H1 (cell line): ENCODE results near the gene RAB3GAP1. TPM values are rescaled to one million over a fixed set of nuclear protein-coding genes. Genes with fewer than 3 reads are reported as not detected.

Experiments
- CTCF ChIA-PET: fragments of 300-600 bp; sonication (Branson Sonifier 250); formaldehyde crosslinking; loops from one replicate; lab custom pipeline; 2021; ENCODE audit not compliant: partially characterized antibody; lab: Charles Lee
- POLR2A ChIA-PET: fragments of 300-600 bp; sonication (Branson Sonifier 250); formaldehyde crosslinking; loops from one replicate; lab custom pipeline; 2021; ENCODE audit warnings: inconsistent platforms; ENCODE audit not compliant: partially characterized antibody; lab: Charles Lee
- DNase-seq, 2 experiments: peaks; one replicate each; pipeline versions ENCODE4 v3.0.0 to v3.0.0-alpha.2; 2010 to 2022; ENCODE audit warnings: low spot score in 2 of 2, low read depth in 1 of 2, mixed read lengths in 1 of 2
- FAIRE-seq: peaks from 2 replicates; lab custom pipeline; 2011; peaks lifted over from hg19 to GRCh38; lab: Jason Lieb, UNC
- H2AFZ ChIP-seq: 2 replicates; pipeline ENCODE4 v1.8.1; 2012; ENCODE audit warnings: low read length, inconsistent platforms
- H2AK5ac ChIP-seq: 2 replicates; pipeline ENCODE4 v1.6.1; 2013; ENCODE audit warnings: low read depth, low read length
- H2BK120ac ChIP-seq: replicated peaks from 2 replicates; pipeline ENCODE3; 2013; ENCODE audit warnings: low read depth, low read length, inconsistent platforms
- H2BK12ac ChIP-seq: 2 replicates; pipeline ENCODE4 v1.6.1; 2013; ENCODE audit warnings: low read depth, low read length
- H2BK15ac ChIP-seq: 2 replicates; pipeline ENCODE4 v1.6.1; 2013; ENCODE audit warnings: low read length
- H2BK20ac ChIP-seq: 2 replicates; pipeline ENCODE4 v1.6.1; 2013; ENCODE audit warnings: low read length
- H2BK5ac ChIP-seq: 2 replicates; pipeline ENCODE4 v1.6.1; 2013; ENCODE audit warnings: low read depth, low read length
- H3K14ac ChIP-seq: 2 replicates; pipeline ENCODE4 v1.6.1; 2013; ENCODE audit warnings: inconsistent platforms; ENCODE audit not compliant: insufficient read length
- H3K18ac ChIP-seq: 2 replicates; pipeline ENCODE4 v1.6.1; 2013; ENCODE audit warnings: low read length; ENCODE audit errors: extremely low read depth
- H3K23ac ChIP-seq: 2 replicates; pipeline ENCODE4 v1.6.1; 2013; ENCODE audit warnings: inconsistent platforms; ENCODE audit not compliant: insufficient read length
- H3K23me2 ChIP-seq: 2 replicates; pipeline ENCODE4 v1.6.1; 2013; ENCODE audit warnings: low read depth, low read length
- H3K27ac ChIP-seq: 2 replicates; pipeline ENCODE4 v1.6.1; 2011; ENCODE audit warnings: low read depth, low read length, inconsistent platforms
- H3K27me3 ChIP-seq, 4 experiments: replicated peaks in 1 of 4; 1 replicate in 1 of 4; 2 replicates in 3 of 4; pipeline versions ENCODE4 v1.6.1 to v1.8.1; 2011 to 2013; ENCODE audit warnings: low read length in 3 of 4, mild to moderate bottlenecking in 3 of 4, inconsistent platforms in 2 of 4, mixed read lengths in 2 of 4, moderate library complexity in 1 of 4; ENCODE audit not compliant: control insufficient read depth in 3 of 4, insufficient read depth in 3 of 4; ENCODE audit errors: extremely low read depth in 1 of 4
- H3K36me3 ChIP-seq, 4 experiments: 2 replicates each; pipeline versions ENCODE4 v1.6.1 to v1.8.1; 2011 to 2013; ENCODE audit warnings: mild to moderate bottlenecking in 4 of 4, low read length in 3 of 4, moderate library complexity in 2 of 4, control low read depth in 1 of 4, inconsistent platforms in 1 of 4; ENCODE audit not compliant: insufficient read depth in 4 of 4, control insufficient read depth in 2 of 4
- H3K4ac ChIP-seq: replicated peaks from 2 replicates; pipeline ENCODE3; 2013; ENCODE audit warnings: low read length, low read depth, mixed read lengths, inconsistent platforms; ENCODE audit not compliant: insufficient read length
- H3K4me1 ChIP-seq, 4 experiments: replicated peaks in 1 of 4; 1 replicate in 1 of 4; 2 replicates in 3 of 4; pipeline versions ENCODE4 v1.6.1 to v1.8.1; 2011 to 2013; ENCODE audit warnings: low read length in 3 of 4, inconsistent platforms in 2 of 4, mixed read lengths in 1 of 4; ENCODE audit not compliant: insufficient read depth in 4 of 4, control insufficient read depth in 3 of 4
- H3K4me2 ChIP-seq, 2 experiments: 2 replicates each; pipeline versions ENCODE4 v1.6.1 to v1.8.1; 2011 to 2013; ENCODE audit warnings: low read depth in 2 of 2, low read length in 2 of 2, control low read depth in 1 of 2, inconsistent platforms in 1 of 2, mild to moderate bottlenecking in 1 of 2; ENCODE audit not compliant: insufficient read depth in 1 of 2
- H3K4me3 ChIP-seq, 4 experiments: fragments of 200-600, 300-600 bp in 1 of 4; sonication (generic), shearing (Covaris generic), sonication (Bioruptor Twin) in 1 of 4; 2 replicates each; pipeline versions ENCODE4 v1.5.1 to v1.8.1; 2011 to 2016; ENCODE audit warnings: low read length in 4 of 4, low read depth in 3 of 4, control low read depth in 2 of 4, inconsistent platforms in 2 of 4, mild to moderate bottlenecking in 2 of 4, mixed read lengths in 1 of 4, moderate library complexity in 1 of 4; ENCODE audit not compliant: insufficient read depth in 2 of 4; ENCODE audit errors: extremely low read depth in 1 of 4
- H3K56ac ChIP-seq: replicated peaks from 2 replicates; pipeline ENCODE3; 2013; ENCODE audit warnings: low read depth, mild to moderate bottlenecking, mixed read lengths, low read length, inconsistent platforms; ENCODE audit not compliant: insufficient read length
- H3K79me1 ChIP-seq: 2 replicates; pipeline ENCODE4 v1.6.1; 2013; ENCODE audit warnings: low read depth, low read length, control low read depth
- H3K79me2 ChIP-seq, 2 experiments: 2 replicates each; pipeline versions ENCODE4 v1.6.1 to v1.8.1; 2012 to 2013; ENCODE audit warnings: low read length in 2 of 2, mild to moderate bottlenecking in 2 of 2, inconsistent platforms in 1 of 2; ENCODE audit not compliant: insufficient read depth in 2 of 2, control insufficient read depth in 1 of 2
- H3K9ac ChIP-seq, 4 experiments: replicated peaks in 1 of 4; 1 replicate in 1 of 4; 2 replicates in 3 of 4; pipeline versions ENCODE4 v1.6.1 to v1.8.1; 2011 to 2013; ENCODE audit warnings: low read depth in 3 of 4, low read length in 3 of 4, control low read depth in 2 of 4, mild to moderate bottlenecking in 2 of 4, moderate library complexity in 2 of 4, inconsistent platforms in 1 of 4; ENCODE audit errors: extremely low read depth in 1 of 4
- H3K9me3 ChIP-seq, 2 experiments: 2 replicates each; pipeline versions ENCODE4 v1.6.1 to v1.8.1; 2012 to 2013; ENCODE audit warnings: mild to moderate bottlenecking in 2 of 2, moderate library complexity in 2 of 2, control low read depth in 1 of 2, inconsistent platforms in 1 of 2, low read depth in 1 of 2, low read length in 1 of 2, mixed read lengths in 1 of 2; ENCODE audit not compliant: insufficient read depth in 2 of 2
- H4K20me1 ChIP-seq, 2 experiments: replicated peaks in 1 of 2; 2 replicates each; pipeline versions ENCODE3 to v1.8.1; 2011 to 2013; ENCODE audit warnings: inconsistent platforms in 2 of 2, low read length in 2 of 2, mild to moderate bottlenecking in 1 of 2; ENCODE audit not compliant: insufficient read depth in 2 of 2, control insufficient read depth in 1 of 2
- H4K5ac ChIP-seq: 2 replicates; pipeline ENCODE4 v1.6.1; 2013; ENCODE audit warnings: low read length, low read depth, mixed read lengths, inconsistent platforms; ENCODE audit not compliant: insufficient read length
- H4K8ac ChIP-seq: 2 replicates; pipeline ENCODE4 v1.8.0; 2013; ENCODE audit warnings: mild to moderate bottlenecking, moderate library complexity, low read length, inconsistent platforms; ENCODE audit not compliant: insufficient read depth; ENCODE audit errors: extremely low read depth
- H4K91ac ChIP-seq: replicated peaks from 2 replicates; pipeline ENCODE3; 2013; ENCODE audit warnings: low read length, mixed read lengths, inconsistent platforms; ENCODE audit not compliant: insufficient read length
- CREB1 ChIP-seq: IDR thresholded peaks from 2 replicates; pipeline ENCODE4 v1.6.1; 2012; ENCODE audit warnings: inconsistent platforms
- HDAC2 ChIP-seq, 2 experiments: fragments of 300-600 bp in 1 of 2; sonication (generic) in 1 of 2; IDR thresholded peaks; 2 replicates each; pipeline ENCODE4 v1.6.1; 2011 to 2012; ENCODE audit warnings: low read depth in 2 of 2, low read length in 2 of 2, mild to moderate bottlenecking in 2 of 2, moderate library complexity in 2 of 2, borderline replicate concordance in 1 of 2, inconsistent platforms in 1 of 2
- RNF2 ChIP-seq: fragments of 200-900, 300-1000 bp; sonication (generic); IDR thresholded peaks from 2 replicates; pipeline ENCODE4 v1.7.1; 2016; ENCODE audit warnings: borderline replicate concordance, low read depth, mild to moderate bottlenecking, antibody characterized with exemption, low read length; ENCODE audit not compliant: poor library complexity, severe bottlenecking; ENCODE audit errors: missing control alignments
- SIN3A ChIP-seq, 2 experiments: IDR thresholded peaks in 1 of 2; conservative IDR thresholded peaks in 1 of 2; 2 replicates each; pipeline ENCODE4 v1.6.1; 2011 to 2012; ENCODE audit warnings: low read length in 2 of 2, improper control_type of control experiment in 1 of 2, low read depth in 1 of 2, mild to moderate bottlenecking in 1 of 2
- SIX5 ChIP-seq: IDR thresholded peaks from 2 replicates; pipeline ENCODE4 v1.6.1; 2011; ENCODE audit warnings: mild to moderate bottlenecking, low read depth, low read length
- SP4 ChIP-seq: IDR thresholded peaks from 2 replicates; pipeline ENCODE4 v1.6.1; 2012; ENCODE audit warnings: low read length, inconsistent platforms
- polyA plus RNA-seq, 7 experiments: library from polyadenylated mRNA; depleted of rRNA in 3 of 7; stranded (reverse) in 5 of 7; unstranded in 2 of 7; fragments of >200 nt in 5 of 7; fragments of 200-250 nt in 2 of 7; gene quantifications; 1 replicate in 5 of 7; 2 replicates in 1 of 7; 4 replicates in 1 of 7; pipeline versions ENCODE4 v1.2.1 to v1.2.3, GENCODE V29; 2011 to 2013; ENCODE audit warnings: missing spikeins in 2 of 7, mixed read lengths in 2 of 7
- total RNA-seq: library from RNA; stranded (reverse); fragmentation: NEBNext Ultra II Directional; extraction: Animal tissue kit (Norgen Biotek cat#: 25700); gene quantifications from 2 replicates; pipeline ENCODE4 v1.2.1, GENCODE V29; 2021

RAB3GAP1 gene
- total and polyA plus RNA-seq, 2 of the 8 experiments (the other 6 are each of a cell fraction or from before 2014, with no cell fraction given) = 9.8 to 28.6 TPM

DNA sequence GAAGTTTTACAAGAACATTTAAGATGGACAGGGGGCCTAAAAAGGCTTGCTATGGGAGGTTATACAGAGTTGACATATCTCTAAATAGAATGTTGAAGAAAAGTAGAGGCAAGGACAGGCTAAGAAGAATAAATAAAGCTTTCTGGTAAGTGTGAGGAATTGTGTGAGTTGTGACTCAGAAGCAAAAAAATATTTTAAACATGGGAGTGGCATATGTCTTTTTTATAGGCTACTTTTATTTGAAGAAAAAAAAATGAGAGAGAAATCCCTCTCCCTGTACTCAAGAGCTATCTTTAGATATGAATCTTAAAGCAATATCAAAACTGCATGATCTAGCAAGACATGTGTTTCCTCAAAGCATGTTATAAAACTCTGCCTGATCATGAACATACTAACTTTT, 41.1 kb downstream of the RAB3GAP1 start:
- no peak overlapping the region for H3K4me2 ChIP-seq
- H3K14ac ChIP-seq = no peak overlapping the region
- H3K36me3 ChIP-seq = peaks cover 0 to 11% (median 0%) of the 10 kb centered on the region in 4 experiments; a peak in 3 of 8 replicates
- H2AFZ ChIP-seq = no peak overlapping the region
- H3K23me2 ChIP-seq = no peaks in the 10 kb centered on the region
- no peak overlapping the region for H2BK15ac ChIP-seq
- FAIRE-seq (no peak), DNase-seq (no peak)
- no peak overlapping the region for H4K91ac ChIP-seq
- H3K9ac ChIP-seq = no peak overlapping the region
- H4K8ac ChIP-seq = no peak overlapping the region
- H2BK120ac ChIP-seq = no peak overlapping the region
- no peaks in the 10 kb centered on the region for H4K20me1 ChIP-seq
- no peak overlapping the region for H3K4me3 ChIP-seq
- H3K79me2 ChIP-seq = peaks cover 0 to 9% of the 10 kb centered on the region in 2 experiments; a peak in 2 of 4 replicates
- no peak overlapping the region for H2BK12ac ChIP-seq
- H3K27ac ChIP-seq = no peak overlapping the region
- ChIA-PET POLR2A (no interaction called here), CTCF (interaction anchor here (0.6 to 1.6 kb wide), 4 partner anchors 11 to 689 kb away, joined by 3 to 4 read pairs (median 4); no protein-coding TSS in a partner anchor)
- no peak overlapping the region for H3K18ac ChIP-seq
- H3K56ac ChIP-seq = no peak overlapping the region
- H3K4ac ChIP-seq = no peak overlapping the region
- H3K27me3 ChIP-seq = no peaks in the 10 kb centered on the region
- H2AK5ac ChIP-seq = no peak overlapping the region
- no peak overlapping the region for H2BK5ac ChIP-seq
- no peak overlapping the region for H3K23ac ChIP-seq
- H3K79me1 ChIP-seq = no peaks in the 10 kb centered on the region
- no peak overlapping the region for H4K5ac ChIP-seq
- H3K9me3 ChIP-seq = no peaks in the 10 kb centered on the region
- no peak overlapping the region for H2BK20ac ChIP-seq
- H3K4me1 ChIP-seq = no peaks in the 10 kb centered on the region
- TF ChIP-seq RNF2 = no peak
- no peak for TF ChIP-seq HDAC2 (IDR thresholded peaks at IDR 0.05; ENCODE audit: borderline replicate concordance in 1 of 2, low read depth in 2 of 2, low read length in 2 of 2)
- no peak for TF ChIP-seq CREB1
- TF ChIP-seq SP4 = no peak
- TF ChIP-seq SIX5 = no peak
- TF ChIP-seq SIN3A (conservative IDR thresholded peaks at IDR 0.05 in 1 of 2, IDR thresholded peaks at IDR 0.05 in 1 of 2; ENCODE audit: low read depth in 1 of 2, low read length in 2 of 2) = no peak
